CD4-positive, alpha-beta T cell treated with Interleukin-21 for 1 hour (primary cell): Measurements from ENCODE around the gene SH3BGRL3.
"Not testable (repeated sequence)": the region's sequence is repeated elsewhere in the genome, so short reads cannot be mapped to it uniquely, and the experiment has no call there.

Experiments
- DNase-seq: peaks from one replicate; pipeline ENCODE4 v3.0.0-alpha.2; 2020

SH3BGRL3 gene

GRCh38 chr1:26318338-26319064, 38.6 kb downstream of the SH3BGRL3 start:
- DNase-seq: no peak

GRCh38 chr1:26320896-26321295, 41.0 kb downstream of the SH3BGRL3 start:
- no peak for DNase-seq

GRCh38 chr1:26321315-26322041, 41.6 kb downstream of the SH3BGRL3 start:
- peak; percentile 94 for DNase-seq

GRCh38 chr1:26322042-26322331, 42.1 kb downstream of the SH3BGRL3 start:
- no peak for DNase-seq

GRCh38 chr1:26323382-26323781, 43.5 kb downstream of the SH3BGRL3 start:
- DNase-seq: no peak

- DNase-seq: no peak
Measured at GRCh38 chr1:26324550-26324949, 44.7 kb downstream of the SH3BGRL3 start.

GRCh38 chr1:26327956-26328362, 48.1 kb downstream of the SH3BGRL3 start:
- DNase-seq: no peak

GRCh38 chr1:26328597-26328996, 48.7 kb downstream of the SH3BGRL3 start:
- DNase-seq: no peak

- not testable (repeated sequence) for DNase-seq
Measured at GRCh38 chr1:26329380-26329779, 49.5 kb downstream of the SH3BGRL3 start.

GRCh38 chr1:26330276-26330675, 50.4 kb downstream of the SH3BGRL3 start:
- no peak for DNase-seq
